Measurements from ENCODE around the gene ARHGDIB.

Gene ARHGDIB

DNA sequence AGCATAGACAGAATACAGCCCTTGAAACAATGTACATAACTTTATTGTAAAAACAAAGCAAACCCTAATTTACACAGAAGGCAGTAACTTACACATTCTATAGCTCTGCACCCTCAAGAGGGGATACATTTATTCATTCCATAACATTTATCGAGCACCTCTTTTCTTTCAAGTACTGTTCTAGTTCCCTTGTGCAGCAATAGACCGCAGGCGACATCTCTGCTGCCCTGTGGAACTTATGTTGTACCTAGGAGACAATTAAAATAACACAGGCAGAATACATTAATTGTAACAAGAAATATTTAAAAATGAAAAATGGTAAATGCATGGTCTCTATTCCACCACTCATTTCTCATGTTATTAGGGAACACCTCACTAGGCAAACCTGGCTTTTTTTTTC is 1.4 kb upstream of the ARHGDIB start:
- TF ChIP-seq, protein P1, sequence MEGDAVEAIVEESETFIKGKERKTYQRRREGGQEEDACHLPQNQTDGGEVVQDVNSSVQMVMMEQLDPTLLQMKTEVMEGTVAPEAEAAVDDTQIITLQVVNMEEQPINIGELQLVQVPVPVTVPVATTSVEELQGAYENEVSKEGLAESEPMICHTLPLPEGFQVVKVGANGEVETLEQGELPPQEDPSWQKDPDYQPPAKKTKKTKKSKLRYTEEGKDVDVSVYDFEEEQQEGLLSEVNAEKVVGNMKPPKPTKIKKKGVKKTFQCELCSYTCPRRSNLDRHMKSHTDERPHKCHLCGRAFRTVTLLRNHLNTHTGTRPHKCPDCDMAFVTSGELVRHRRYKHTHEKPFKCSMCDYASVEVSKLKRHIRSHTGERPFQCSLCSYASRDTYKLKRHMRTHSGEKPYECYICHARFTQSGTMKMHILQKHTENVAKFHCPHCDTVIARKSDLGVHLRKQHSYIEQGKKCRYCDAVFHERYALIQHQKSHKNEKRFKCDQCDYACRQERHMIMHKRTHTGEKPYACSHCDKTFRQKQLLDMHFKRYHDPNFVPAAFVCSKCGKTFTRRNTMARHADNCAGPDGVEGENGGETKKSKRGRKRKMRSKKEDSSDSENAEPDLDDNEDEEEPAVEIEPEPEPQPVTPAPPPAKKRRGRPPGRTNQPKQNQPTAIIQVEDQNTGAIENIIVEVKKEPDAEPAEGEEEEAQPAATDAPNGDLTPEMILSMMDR (conservative IDR thresholded peaks at IDR 0.05; ENCODE audit: low read length), result no peak
- DNase-seq (ENCODE audit: low read depth), result no peak
- H3K4me3 ChIP-seq (ENCODE audit: low read length), result no peak overlapping the region

DNA sequence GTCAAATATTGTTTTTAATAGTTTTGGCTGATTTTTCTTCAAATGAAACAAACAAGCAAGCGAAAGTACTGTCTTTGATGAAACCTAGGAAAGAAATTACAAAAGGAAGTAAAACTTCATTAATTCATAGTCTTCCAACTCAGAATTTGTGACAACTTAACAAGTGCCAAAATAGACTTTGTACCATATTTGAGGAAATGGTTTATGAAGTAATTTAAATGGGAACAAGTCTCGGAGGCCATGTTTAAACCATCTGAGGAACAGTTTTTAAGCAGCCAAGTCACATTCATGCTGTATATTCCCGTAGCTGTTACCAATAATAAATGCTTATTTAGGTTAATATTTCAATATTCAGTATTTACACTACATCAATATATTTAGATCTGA is 745 bp upstream of the ARHGDIB start:
- H3K4me3 ChIP-seq (ENCODE audit: low read length), result no peak overlapping the region
- no peak for DNase-seq (ENCODE audit: low read depth)
- TF ChIP-seq, protein P1 (conservative IDR thresholded peaks at IDR 0.05; ENCODE audit: low read length), result no peak

DNA sequence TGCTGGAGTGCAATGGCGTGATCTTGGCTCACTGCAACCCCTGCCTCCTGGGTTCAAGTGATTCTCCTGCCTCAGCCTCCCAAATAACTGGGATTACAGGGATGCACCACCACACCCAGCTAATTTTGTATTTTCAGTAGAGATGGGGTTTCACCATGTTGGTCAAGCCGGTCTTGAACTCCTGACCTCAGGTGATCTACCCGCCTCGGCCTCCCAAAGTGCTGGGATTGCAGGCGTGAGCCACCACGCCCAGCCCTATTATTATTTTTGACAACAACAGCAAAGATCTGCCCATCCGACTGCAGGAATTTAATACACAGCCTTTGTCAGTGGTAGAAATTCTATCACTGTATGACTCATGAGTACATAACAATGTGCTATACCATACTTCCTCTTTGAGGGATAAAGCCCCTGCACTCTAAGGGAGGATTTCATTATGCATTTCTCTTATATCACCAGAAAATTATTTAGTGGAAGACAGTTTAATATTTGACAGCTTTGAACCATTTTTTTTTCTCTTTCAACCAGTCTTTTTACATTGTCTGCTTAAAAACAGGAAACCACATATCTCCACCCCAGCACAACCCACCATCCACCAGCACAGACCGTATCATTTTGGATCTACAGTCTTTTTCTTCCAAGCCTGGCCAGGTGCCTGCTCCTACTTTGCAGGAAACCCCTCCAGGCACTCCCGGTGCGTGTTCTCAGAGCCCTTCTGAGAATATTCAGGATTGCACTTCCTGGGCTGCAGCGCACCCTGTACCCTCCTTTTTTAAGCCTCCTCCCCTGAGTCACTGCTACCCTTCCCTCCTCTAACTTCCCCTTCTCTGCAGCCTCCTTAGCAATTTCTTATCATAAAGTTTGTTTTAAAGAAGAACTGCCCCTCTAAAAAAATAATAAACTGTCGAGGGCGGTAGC is 594 bp downstream of the ARHGDIB start:
- TF ChIP-seq, protein P1 (conservative IDR thresholded peaks at IDR 0.05; ENCODE audit: low read length), result no peak
- no peak for DNase-seq (ENCODE audit: low read depth)
- H3K4me3 ChIP-seq (ENCODE audit: low read length), result no peak overlapping the region

DNA sequence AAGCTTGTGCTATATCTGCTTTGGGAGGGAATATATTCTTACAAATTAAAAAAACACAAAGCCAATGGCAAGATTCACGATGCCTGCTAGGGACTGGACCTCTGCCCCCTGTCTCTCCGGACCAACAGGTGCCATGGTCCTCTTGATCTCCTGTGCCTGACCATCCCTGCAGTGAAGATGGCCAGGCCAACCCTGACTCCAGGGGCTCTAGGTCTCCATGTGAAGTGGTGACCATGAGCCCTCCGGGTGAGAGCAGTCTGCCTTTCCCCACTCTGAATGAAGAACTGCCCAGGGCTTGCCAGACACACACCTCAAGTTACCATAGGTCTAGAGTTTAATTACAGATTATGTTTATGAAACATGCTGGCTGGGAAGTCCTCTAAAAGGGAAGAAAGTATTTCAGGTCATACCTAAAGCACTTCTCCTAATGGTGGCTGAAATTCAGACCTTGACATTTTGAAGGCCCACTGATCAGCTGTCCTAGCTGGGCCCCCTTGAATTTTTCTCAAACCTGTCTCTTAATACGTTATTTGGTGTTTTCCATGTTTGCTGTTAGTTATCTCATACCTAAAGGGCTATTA is 1.4 kb downstream of the ARHGDIB start:
- TF ChIP-seq, protein P1 (conservative IDR thresholded peaks at IDR 0.05; ENCODE audit: low read length), result no peak
- DNase-seq (ENCODE audit: low read depth), result no peak
- H3K4me3 ChIP-seq (ENCODE audit: low read length), result no peak overlapping the region

DNA sequence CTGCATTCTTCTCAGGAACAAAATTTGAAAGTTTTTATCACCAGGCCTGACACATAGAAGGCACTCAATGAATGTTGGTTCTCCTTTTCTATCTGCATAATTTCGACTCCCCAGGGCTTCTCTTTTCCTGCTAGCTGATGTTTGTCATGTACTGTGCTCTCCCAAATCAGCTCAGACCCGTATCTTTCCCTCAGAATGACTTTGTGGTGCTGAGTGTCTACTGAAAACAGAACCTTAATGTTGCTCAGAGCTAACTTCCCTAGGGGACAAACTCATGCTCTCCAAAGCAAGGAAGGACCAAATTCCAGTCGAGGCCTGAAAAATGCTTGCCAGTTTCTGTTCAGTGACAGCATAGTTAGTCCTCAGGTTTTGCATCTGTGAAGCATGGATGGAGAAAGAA is 1.9 kb downstream of the ARHGDIB start:
- no peak for DNase-seq (ENCODE audit: low read depth)
- TF ChIP-seq, protein P1 (conservative IDR thresholded peaks at IDR 0.05; ENCODE audit: low read length), result no peak
- no peak overlapping the region for H3K4me3 ChIP-seq (ENCODE audit: low read length)

DNA sequence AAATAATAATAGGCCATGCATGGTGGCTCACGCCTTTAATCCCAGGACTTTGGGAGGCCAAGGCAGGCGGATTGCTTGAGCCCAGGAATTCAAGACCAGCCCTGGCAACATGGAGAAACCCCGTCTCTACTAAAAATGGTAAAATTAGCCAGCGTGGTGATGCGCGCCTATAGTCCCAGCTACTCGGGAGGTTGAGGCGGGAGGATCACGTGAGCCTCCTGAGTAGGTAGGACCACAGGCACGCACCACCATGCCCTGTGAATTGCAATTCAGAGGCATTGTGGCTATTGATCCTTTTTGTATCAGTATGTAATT is 2.3 kb downstream of the ARHGDIB start:
- H3K4me3 ChIP-seq (ENCODE audit: low read length), result no peak overlapping the region
- no peak for DNase-seq (ENCODE audit: low read depth)
- TF ChIP-seq, protein P1 (conservative IDR thresholded peaks at IDR 0.05; ENCODE audit: low read length), result no peak

Measured in AG10803 (cell line).